ENCODE measurements around the gene EPO. TPM values are rescaled to one million over a fixed set of nuclear protein-coding genes. Genes with fewer than 3 reads are reported as not detected.

The EPO gene
- not detected in 2 replicates for total RNA-seq (2014; rRNA removed; shearing (Covaris generic))
- not detected in 2 replicates for polyA plus RNA-seq (2015; cell fraction: cytosol; rRNA removed)
- polyA plus RNA-seq (2015; cell fraction: nucleus; rRNA removed) = 0.09 and 0.10 TPM in 2 replicates

GRCh38 chr7:100720279-100720670 lies at the start of gene EPO:
Gene EPO, plus strand, starts transcription at chr7:100720468. Its CDS starts 513 bp downstream, at chr7:100720981.
- no peak for DNase-seq (ENCODE audit: low read depth)

GRCh38 chr7:100671353-100672327 lies 48.6 kb upstream of the EPO start:
- DNase-seq (ENCODE audit: low read depth) = no peak

- peak; percentile 98 for DNase-seq (ENCODE audit: low read depth)
These were observed 46.8 kb upstream of the EPO start, which contains the start of gene GNB2 for GRCh38 chr7:100673302-100673941. Gene GNB2, plus strand, starts transcription at chr7:100673740. Its CDS starts 2,526 bp downstream, at chr7:100676266.

GRCh38 chr7:100673942-100674410 lies 46.3 kb upstream of the EPO start:
- no peak for DNase-seq (ENCODE audit: low read depth)

- DNase-seq (ENCODE audit: low read depth) = no peak
These were observed 45.7 kb upstream of the EPO start for GRCh38 chr7:100674411-100675104.

GRCh38 chr7:100675105-100675451 lies 45.2 kb upstream of the EPO start:
- DNase-seq (ENCODE audit: low read depth) = no peak

GRCh38 chr7:100675581-100676350 lies 44.5 kb upstream of the EPO start:
- peak; percentile 64 for DNase-seq (ENCODE audit: low read depth)

GRCh38 chr7:100676501-100677306 lies 43.6 kb upstream of the EPO start:
- no peak for DNase-seq (ENCODE audit: low read depth)

GRCh38 chr7:100677308-100678267 lies 42.7 kb upstream of the EPO start:
- DNase-seq (ENCODE audit: low read depth) = no peak

GRCh38 chr7:100678291-100678984 lies 41.8 kb upstream of the EPO start:
- DNase-seq (ENCODE audit: low read depth) = no peak

- DNase-seq (ENCODE audit: low read depth) = no peak
These were observed 40.9 kb upstream of the EPO start for GRCh38 chr7:100679129-100679926.

- DNase-seq (ENCODE audit: low read depth) = no peak
These were observed 40.2 kb upstream of the EPO start for GRCh38 chr7:100679927-100680575.

GRCh38 chr7:100680576-100681271 lies 39.5 kb upstream of the EPO start:
- DNase-seq (ENCODE audit: low read depth) = no peak

- DNase-seq (ENCODE audit: low read depth) = no peak
These were observed 38.6 kb upstream of the EPO start for GRCh38 chr7:100681491-100682227.

GRCh38 chr7:100682228-100682741 lies 38.0 kb upstream of the EPO start:
- no peak for DNase-seq (ENCODE audit: low read depth)

Measured in HT1080 (cell line).